IMR-90 (cell line): ENCODE measurements around the gene STAT6.

ENCODE experiments used
- CTCF ChIP-seq: conservative IDR thresholded peaks from 2 replicates; pipeline ENCODE4 v1.5.1; 2012; ENCODE audit warnings: mild to moderate bottlenecking, low read depth, low read length, improper control_type of control experiment
- MXI1 ChIP-seq: IDR thresholded peaks from 2 replicates; pipeline ENCODE4 v1.6.1; 2012; ENCODE audit warnings: low read depth, mild to moderate bottlenecking, low read length, moderate library complexity, borderline replicate concordance
- POLR2A ChIP-seq: IDR thresholded peaks from 2 replicates; pipeline ENCODE4 v1.6.1; 2012; ENCODE audit warnings: mild to moderate bottlenecking, low read depth, low read length
- RAD21 ChIP-seq: IDR thresholded peaks from 2 replicates; pipeline ENCODE4 v1.6.1; 2012; ENCODE audit warnings: low read length, improper control_type of control experiment
- RCOR1 ChIP-seq: IDR thresholded peaks from 2 replicates; pipeline ENCODE4 v1.6.1; 2012; ENCODE audit warnings: mild to moderate bottlenecking, low read length, improper control_type of control experiment; ENCODE audit not compliant: insufficient replicate concordance

DNA sequence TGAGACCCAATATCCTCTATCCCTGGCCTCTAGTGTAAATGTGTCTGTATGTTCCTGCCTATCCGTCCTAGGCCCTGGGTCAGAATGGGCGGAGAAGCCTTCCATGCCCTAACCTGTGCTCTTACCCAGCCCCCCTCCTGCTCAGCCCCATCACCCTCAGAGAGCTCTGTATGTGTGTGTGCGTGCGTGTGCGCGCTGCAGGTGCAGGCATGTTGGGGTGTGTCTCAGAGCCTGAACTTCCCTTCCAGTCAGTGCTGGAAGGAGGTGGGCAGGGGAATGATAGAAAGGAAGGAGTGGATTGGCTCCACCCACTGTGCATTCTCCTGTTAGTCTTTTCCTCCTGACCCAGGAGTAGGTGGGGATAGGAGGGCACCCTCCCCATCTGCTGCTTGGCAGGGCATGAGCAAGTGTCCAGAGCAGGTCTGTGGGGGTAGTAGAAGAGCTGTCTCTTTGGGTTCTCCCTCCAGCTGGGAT is 15.0 kb downstream of the STAT6 start:
- TF ChIP-seq CTCF: no peak
- peak; percentile 9; the same call in 1 of the 2 replicates for TF ChIP-seq POLR2A
- no peak for TF ChIP-seq RAD21
- TF ChIP-seq RCOR1: no peak
- no peak for TF ChIP-seq MXI1
